B cell (primary cell): Measurements from ENCODE around the gene ZFP36L1. TPM values are rescaled to one million over a fixed set of nuclear protein-coding genes. Genes with fewer than 3 reads are reported as not detected.

Experiments used
- ATAC-seq: fragments of 200-7000 bp; cut with Tn5 transposase; one replicate; pipeline ENCODE4 v1.10.0; 2021; ENCODE audit warnings: low read depth, mild to moderate bottlenecking, moderate number of reproducible peaks, moderate library complexity
- CTCF ChIA-PET: fragments of 350-600 bp; sonication (Branson Sonifier 250); formaldehyde crosslinking; loops from one replicate; lab custom pipeline; 2021; ENCODE audit warnings: antibody characterized with exemption, inconsistent platforms; lab: Charles Lee
- POLR2A ChIA-PET: fragments of 350-600 bp; sonication (Branson Sonifier 250); formaldehyde crosslinking; loops from one replicate; lab custom pipeline; 2021; ENCODE audit warnings: antibody characterized with exemption; lab: Charles Lee
- DNase-seq: peaks from one replicate; pipeline ENCODE4 v3.0.0; 2013
- H2AFZ ChIP-seq: 2 replicates; pipeline ENCODE4 v1.6.1; 2012; ENCODE audit warnings: mild to moderate bottlenecking, low read depth, low read length; ENCODE audit not compliant: insufficient read depth, poor library complexity, severe bottlenecking
- H3K27ac ChIP-seq, 2 donors: 1 replicate in 1 of 2; 2 replicates in 1 of 2; pipeline ENCODE4 v1.5.1; 2012 to 2013; ENCODE audit warnings: low read length in 2 of 2, mild to moderate bottlenecking in 2 of 2, moderate library complexity in 1 of 2
- H3K27me3 ChIP-seq, 4 experiments: fragments of 200-600 bp in 1 of 4; sonication (generic) in 1 of 4; replicated peaks in 1 of 4; 1 replicate in 2 of 4; 2 replicates in 2 of 4; pipeline versions ENCODE4 v1.6.1 to v1.7.0; 2013 to 2016; ENCODE audit warnings: low read length in 3 of 4, mild to moderate bottlenecking in 2 of 4, mixed read lengths in 1 of 4, moderate library complexity in 1 of 4; ENCODE audit not compliant: insufficient read depth in 4 of 4, control insufficient read depth in 3 of 4; ENCODE audit errors: control extremely low read depth in 1 of 4
- H3K36me3 ChIP-seq, 2 experiments: replicated peaks in 1 of 2; 1 replicate in 1 of 2; 2 replicates in 1 of 2; pipeline versions ENCODE4 v1.6.1 to v1.7.1; 2013; ENCODE audit warnings: low read length in 1 of 2; ENCODE audit not compliant: insufficient read depth in 2 of 2, control insufficient read depth in 1 of 2; ENCODE audit errors: control extremely low read depth in 1 of 2, extremely low read depth in 1 of 2
- H3K4me1 ChIP-seq, 2 donors: fragments of 200-600 bp in 1 of 2; sonication (generic) in 1 of 2; 1 replicate in 1 of 2; 2 replicates in 1 of 2; pipeline versions ENCODE4 v1.5.1 to v1.6.1; 2013 to 2017; ENCODE audit warnings: low read length in 2 of 2; ENCODE audit not compliant: control insufficient read depth in 2 of 2, insufficient read depth in 2 of 2
- H3K4me2 ChIP-seq: replicated peaks from 2 replicates; pipeline ENCODE3; 2012; ENCODE audit warnings: mild to moderate bottlenecking, low read depth, low read length; ENCODE audit not compliant: poor library complexity, severe bottlenecking
- H3K4me3 ChIP-seq, 5 experiments: fragments of 200-600 bp in 1 of 5; sonication (generic) in 1 of 5; 1 replicate in 3 of 5; 2 replicates in 2 of 5; pipeline versions ENCODE4 v1.5.1 to v1.7.0; 2011 to 2016; ENCODE audit warnings: low read length in 4 of 5, mild to moderate bottlenecking in 4 of 5, low read depth in 2 of 5, control low read depth in 1 of 5, moderate library complexity in 1 of 5; ENCODE audit not compliant: insufficient read depth in 1 of 5; ENCODE audit errors: control extremely low read depth in 1 of 5, extremely low read depth in 1 of 5
- H3K79me2 ChIP-seq: fragments of 200-600 bp; sonication (generic); one replicate; pipeline ENCODE4 v1.6.0; 2016; ENCODE audit warnings: low read length; ENCODE audit not compliant: control insufficient read depth, insufficient read depth
- H3K9ac ChIP-seq: fragments of 200-600 bp; sonication (generic); 2 replicates; pipeline ENCODE4 v1.6.1; 2017; ENCODE audit warnings: mild to moderate bottlenecking, low read length, moderate library complexity
- H3K9me3 ChIP-seq, 3 donors: one replicate each; pipeline versions ENCODE4 v1.6.1 to v1.7.1; 2013; ENCODE audit warnings: low read length in 2 of 3; ENCODE audit not compliant: control insufficient read depth in 2 of 3, insufficient read depth in 1 of 3; ENCODE audit errors: control extremely low read depth in 1 of 3
- H4K20me1 ChIP-seq: 2 replicates; pipeline ENCODE4 v1.6.0; 2012; ENCODE audit warnings: mild to moderate bottlenecking, low read length; ENCODE audit not compliant: insufficient read depth, control insufficient read depth, poor library complexity, severe bottlenecking
- H3K27ac Mint-ChIP-seq: one replicate; pipeline ENCODE4 v1.8.0; 2021; ENCODE audit warnings: mixed read lengths
- H3K27me3 Mint-ChIP-seq: one replicate; pipeline ENCODE4 v1.8.0; 2021; ENCODE audit warnings: mixed read lengths
- H3K4me1 Mint-ChIP-seq: one replicate; pipeline ENCODE4 v1.8.0; 2021; ENCODE audit warnings: mixed read lengths
- H3K4me3 Mint-ChIP-seq: one replicate; pipeline ENCODE4 v1.8.0; 2021; ENCODE audit warnings: mixed read lengths
- H3K9me3 Mint-ChIP-seq: one replicate; pipeline ENCODE4 v1.8.0; 2022; ENCODE audit warnings: mixed read lengths; ENCODE audit not compliant: insufficient read depth
- EZH2 ChIP-seq: IDR thresholded peaks from 2 replicates; pipeline ENCODE4 v1.6.1; 2012; ENCODE audit warnings: borderline replicate concordance, low read depth, mild to moderate bottlenecking, moderate library complexity, low read length; ENCODE audit not compliant: insufficient read depth, poor library complexity, severe bottlenecking
- WGBS: methylation state at CpG from one replicate; pipeline ENCODE4 v1.1.5; 2013; ENCODE audit warnings: missing lambda C conversion rate; ENCODE audit not compliant: insufficient coverage; 5-methylcytosine and 5-hydroxymethylcytosine counted together
- intact Hi-C: fragments of 100-400 bp; cut with micrococcal nuclease; formaldehyde crosslinking; loops from one replicate; pipeline ENCODE4 v1.10.0; 2022
- polyA plus RNA-seq: library from polyadenylated mRNA; depleted of rRNA; stranded (reverse); fragments of >200 nt; gene quantifications from 2 replicates; pipeline ENCODE4 v1.2.3, GENCODE V29; 2012
- total RNA-seq, 2 donors: library from RNA; stranded (reverse); fragments of 120-200 nt in 1 of 2; gene quantifications; 1 replicate in 1 of 2; 2 replicates in 1 of 2; pipeline versions ENCODE4 v1.2.3 to v1.2.4, GENCODE V29; 2013 to 2022
- TF ChIP-seq, protein P1 (sequence below): fragments of 200-600 bp; IDR thresholded peaks from one replicate; pipeline ENCODE4 v1.8.0; 2022; ENCODE audit warnings: antibody characterized with exemption, mild to moderate bottlenecking

ZFP36L1 gene
- total and polyA plus RNA-seq, 2 donors (not counting 1 experiment from before 2014, with no cell fraction given), result 572 to 983 TPM

GRCh38 chr14:68794851-68795596, 2.2 kb upstream of the ZFP36L1 start:
- TF ChIP-seq, protein P1, sequence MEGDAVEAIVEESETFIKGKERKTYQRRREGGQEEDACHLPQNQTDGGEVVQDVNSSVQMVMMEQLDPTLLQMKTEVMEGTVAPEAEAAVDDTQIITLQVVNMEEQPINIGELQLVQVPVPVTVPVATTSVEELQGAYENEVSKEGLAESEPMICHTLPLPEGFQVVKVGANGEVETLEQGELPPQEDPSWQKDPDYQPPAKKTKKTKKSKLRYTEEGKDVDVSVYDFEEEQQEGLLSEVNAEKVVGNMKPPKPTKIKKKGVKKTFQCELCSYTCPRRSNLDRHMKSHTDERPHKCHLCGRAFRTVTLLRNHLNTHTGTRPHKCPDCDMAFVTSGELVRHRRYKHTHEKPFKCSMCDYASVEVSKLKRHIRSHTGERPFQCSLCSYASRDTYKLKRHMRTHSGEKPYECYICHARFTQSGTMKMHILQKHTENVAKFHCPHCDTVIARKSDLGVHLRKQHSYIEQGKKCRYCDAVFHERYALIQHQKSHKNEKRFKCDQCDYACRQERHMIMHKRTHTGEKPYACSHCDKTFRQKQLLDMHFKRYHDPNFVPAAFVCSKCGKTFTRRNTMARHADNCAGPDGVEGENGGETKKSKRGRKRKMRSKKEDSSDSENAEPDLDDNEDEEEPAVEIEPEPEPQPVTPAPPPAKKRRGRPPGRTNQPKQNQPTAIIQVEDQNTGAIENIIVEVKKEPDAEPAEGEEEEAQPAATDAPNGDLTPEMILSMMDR, result no peak
- TF ChIP-seq EZH2, result no peak
- ChIA-PET POLR2A (interaction anchor here (0.6 to 5.0 kb wide), 22 partner anchors 7 to 546 kb away, joined by 3 to 194 read pairs (median 5); no protein-coding TSS in a partner anchor), CTCF (interaction anchor here (0.6 to 5.5 kb wide), 9 partner anchors 11 to 548 kb away, joined by 3 to 110 read pairs (median 4); no protein-coding TSS in a partner anchor)
- Histone ChIP-seq H3K27me3 (no peaks in the 10 kb centered on the region), H3K79me2 (peaks cover 53% of the 10 kb centered on the region), H3K4me2 (peak overlapping the region; percentile 95), H4K20me1 (peaks cover 29% of the 10 kb centered on the region), H3K4me1 (peaks cover 23 to 40% of the 10 kb centered on the region in 2 donors), H3K4me3 (peak overlapping the region; percentile 79 to 100 (median 94)), H3K36me3 (peaks cover 0 to 22% of the 10 kb centered on the region in 2 experiments), H3K9me3 (peaks cover 1 to 4% (median 4%) of the 10 kb centered on the region in 3 donors), H3K27ac (peak overlapping the region; percentile 100), H3K9ac (peak overlapping the region; percentile 100), H2AFZ (no peak overlapping the region)
- ATAC-seq (no peak), DNase-seq (no peak)
- H3K4me3 Mint-ChIP-seq, result peak overlapping the region; percentile 97
- WGBS, result under 1% methylated on average over 22 of the region's 36 CpGs
- H3K27me3 Mint-ChIP-seq, result no peaks in the 10 kb centered on the region
- intact Hi-C loops, result loop anchor here (5.0 kb wide), 3 partner anchors 423 to 972 kb away; partner anchors contain the start of gene SRSF5
- no peaks in the 10 kb centered on the region for H3K9me3 Mint-ChIP-seq
- peaks cover 34% of the 10 kb centered on the region for H3K4me1 Mint-ChIP-seq
- peak overlapping the region; percentile 100 for H3K27ac Mint-ChIP-seq
